Neural cell (in vitro differentiated cells): ENCODE results near the gene CCDC33. TPM values are rescaled to one million over a fixed set of nuclear protein-coding genes. Genes with fewer than 3 reads are reported as not detected.

Experiments
- H2AFZ ChIP-seq: fragments of 200-600, 300-800 bp; sonication (generic), shearing (Covaris generic); 2 replicates; pipeline ENCODE4 v1.6.0; 2014; ENCODE audit warnings: low read depth, mild to moderate bottlenecking, antibody characterized with exemption, low read length, moderate library complexity
- H3F3A ChIP-seq: fragments of 200-600 bp; shearing (Covaris generic); 2 replicates; pipeline ENCODE4 v1.6.1; 2016; ENCODE audit warnings: mild to moderate bottlenecking, moderate library complexity, mixed read lengths, antibody characterized with exemption, low read length; ENCODE audit not compliant: insufficient read depth, poor library complexity, severe bottlenecking
- H3K27ac ChIP-seq: fragments of 200-600, 300-800 bp; sonication (generic), shearing (Covaris generic); 2 replicates; pipeline ENCODE4 v1.5.1; 2014; ENCODE audit warnings: mild to moderate bottlenecking, low read length, moderate library complexity
- H3K27me3 ChIP-seq: fragments of 300-800, 200-600 bp; sonication (generic), shearing (Covaris generic); 2 replicates; pipeline ENCODE4 v1.6.0; 2014; ENCODE audit warnings: mild to moderate bottlenecking, low read depth, low read length, moderate library complexity; ENCODE audit not compliant: insufficient read depth
- H3K36me3 ChIP-seq: fragments of 300-800, 200-600 bp; sonication (generic), shearing (Covaris generic); 2 replicates; pipeline ENCODE4 v1.5.1; 2014; ENCODE audit warnings: mild to moderate bottlenecking, antibody characterized with exemption, low read length, moderate library complexity; ENCODE audit not compliant: insufficient read depth
- H3K4me2 ChIP-seq: fragments of 300-800, 200-600 bp; sonication (generic), shearing (Covaris generic); 2 replicates; pipeline ENCODE4 v1.6.0; 2014; ENCODE audit warnings: mild to moderate bottlenecking, low read length
- H3K4me3 ChIP-seq: fragments of 300-800, 200-600 bp; sonication (generic), shearing (Covaris generic); 2 replicates; pipeline ENCODE4 v1.5.1; 2014; ENCODE audit warnings: mild to moderate bottlenecking, low read length, moderate library complexity
- H3K79me2 ChIP-seq: fragments of 200-600 bp; shearing (Covaris generic); replicated peaks from 2 replicates; pipeline ENCODE4 v1.6.0; 2014; ENCODE audit warnings: mild to moderate bottlenecking, low read length, moderate library complexity; ENCODE audit not compliant: insufficient read depth
- H3K9ac ChIP-seq: fragments of 300-800, 200-600 bp; sonication (generic), shearing (Covaris generic); 2 replicates; pipeline ENCODE4 v1.6.1; 2016; ENCODE audit warnings: mild to moderate bottlenecking, low read length, mixed read lengths
- H3K9me2 ChIP-seq: fragments of 200-600 bp; shearing (Covaris generic); 2 replicates; pipeline ENCODE4 v1.6.1; 2016; ENCODE audit warnings: mild to moderate bottlenecking, low read length, mixed read lengths; ENCODE audit not compliant: insufficient read depth
- H3K9me3 ChIP-seq: fragments of 200-600, 300-800 bp; sonication (generic), shearing (Covaris generic); 2 replicates; pipeline ENCODE4 v1.6.1; 2016; ENCODE audit warnings: mild to moderate bottlenecking, mixed run types, low read length, moderate library complexity, mixed read lengths
- H4K20me1 ChIP-seq: fragments of 200-600 bp; shearing (Covaris generic); 2 replicates; pipeline ENCODE4 v1.6.1; 2016; ENCODE audit warnings: mild to moderate bottlenecking, mixed run types; ENCODE audit not compliant: insufficient read depth
- EP300 ChIP-seq: fragments of 450-650 bp; conservative IDR thresholded peaks from 2 replicates; pipeline ENCODE4 v1.6.1; 2014; ENCODE audit warnings: antibody characterized with exemption, mild to moderate bottlenecking, moderate library complexity; ENCODE audit not compliant: poor library complexity, severe bottlenecking
- POLR2AphosphoS5 ChIP-seq: IDR thresholded peaks from 2 replicates; pipeline ENCODE4 v1.6.1; 2012
- RAD21 ChIP-seq: fragments of 450-650 bp; conservative IDR thresholded peaks from 2 replicates; pipeline ENCODE4 v1.6.1; 2014; ENCODE audit warnings: antibody characterized with exemption, mild to moderate bottlenecking, moderate library complexity
- SMC3 ChIP-seq: fragments of 450-650 bp; conservative IDR thresholded peaks from 2 replicates; pipeline ENCODE4 v1.6.1; 2014; ENCODE audit warnings: antibody characterized with exemption, mild to moderate bottlenecking, moderate library complexity; ENCODE audit not compliant: poor library complexity
- TAF1 ChIP-seq: IDR thresholded peaks from 2 replicates; pipeline ENCODE4 v1.6.1; 2012; ENCODE audit warnings: low read depth
- polyA plus RNA-seq: library from polyadenylated mRNA; depleted of rRNA; stranded (reverse); fragments of >200 nt; gene quantifications from 2 replicates; pipeline ENCODE4 v1.2.3, GENCODE V29; 2014
- TF ChIP-seq, protein P1 (sequence below): IDR thresholded peaks from 2 replicates; pipeline ENCODE4 v1.6.1; 2012; ENCODE audit warnings: borderline replicate concordance
- TF ChIP-seq, protein P2 (sequence below): fragments of 450-650 bp; IDR thresholded peaks from 2 replicates; pipeline ENCODE4 v1.5.1; 2014; ENCODE audit warnings: antibody characterized with exemption, mild to moderate bottlenecking, moderate library complexity; ENCODE audit not compliant: poor library complexity, severe bottlenecking

Gene CCDC33
- polyA plus RNA-seq, 1 donor from 2014 or later: 1.4 TPM

GRCh38 chr15:74257105-74257504, 21.0 kb downstream of the CCDC33 start:
- no peak overlapping the region for H3K27ac ChIP-seq
- no peaks in the 10 kb centered on the region for H3K79me2 ChIP-seq
- no peaks in the 10 kb centered on the region for H3F3A ChIP-seq
- H3K9me3 ChIP-seq: no peaks in the 10 kb centered on the region
- no peak overlapping the region for H3K4me2 ChIP-seq
- no peak for TF ChIP-seq SMC3
- TF ChIP-seq EP300: no peak
- TF ChIP-seq, protein P1, sequence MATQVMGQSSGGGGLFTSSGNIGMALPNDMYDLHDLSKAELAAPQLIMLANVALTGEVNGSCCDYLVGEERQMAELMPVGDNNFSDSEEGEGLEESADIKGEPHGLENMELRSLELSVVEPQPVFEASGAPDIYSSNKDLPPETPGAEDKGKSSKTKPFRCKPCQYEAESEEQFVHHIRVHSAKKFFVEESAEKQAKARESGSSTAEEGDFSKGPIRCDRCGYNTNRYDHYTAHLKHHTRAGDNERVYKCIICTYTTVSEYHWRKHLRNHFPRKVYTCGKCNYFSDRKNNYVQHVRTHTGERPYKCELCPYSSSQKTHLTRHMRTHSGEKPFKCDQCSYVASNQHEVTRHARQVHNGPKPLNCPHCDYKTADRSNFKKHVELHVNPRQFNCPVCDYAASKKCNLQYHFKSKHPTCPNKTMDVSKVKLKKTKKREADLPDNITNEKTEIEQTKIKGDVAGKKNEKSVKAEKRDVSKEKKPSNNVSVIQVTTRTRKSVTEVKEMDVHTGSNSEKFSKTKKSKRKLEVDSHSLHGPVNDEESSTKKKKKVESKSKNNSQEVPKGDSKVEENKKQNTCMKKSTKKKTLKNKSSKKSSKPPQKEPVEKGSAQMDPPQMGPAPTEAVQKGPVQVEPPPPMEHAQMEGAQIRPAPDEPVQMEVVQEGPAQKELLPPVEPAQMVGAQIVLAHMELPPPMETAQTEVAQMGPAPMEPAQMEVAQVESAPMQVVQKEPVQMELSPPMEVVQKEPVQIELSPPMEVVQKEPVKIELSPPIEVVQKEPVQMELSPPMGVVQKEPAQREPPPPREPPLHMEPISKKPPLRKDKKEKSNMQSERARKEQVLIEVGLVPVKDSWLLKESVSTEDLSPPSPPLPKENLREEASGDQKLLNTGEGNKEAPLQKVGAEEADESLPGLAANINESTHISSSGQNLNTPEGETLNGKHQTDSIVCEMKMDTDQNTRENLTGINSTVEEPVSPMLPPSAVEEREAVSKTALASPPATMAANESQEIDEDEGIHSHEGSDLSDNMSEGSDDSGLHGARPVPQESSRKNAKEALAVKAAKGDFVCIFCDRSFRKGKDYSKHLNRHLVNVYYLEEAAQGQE: no peak
- no peak for TF ChIP-seq RAD21
- no peak for TF ChIP-seq TAF1
- no peak for TF ChIP-seq POLR2AphosphoS5
- TF ChIP-seq, protein P2, sequence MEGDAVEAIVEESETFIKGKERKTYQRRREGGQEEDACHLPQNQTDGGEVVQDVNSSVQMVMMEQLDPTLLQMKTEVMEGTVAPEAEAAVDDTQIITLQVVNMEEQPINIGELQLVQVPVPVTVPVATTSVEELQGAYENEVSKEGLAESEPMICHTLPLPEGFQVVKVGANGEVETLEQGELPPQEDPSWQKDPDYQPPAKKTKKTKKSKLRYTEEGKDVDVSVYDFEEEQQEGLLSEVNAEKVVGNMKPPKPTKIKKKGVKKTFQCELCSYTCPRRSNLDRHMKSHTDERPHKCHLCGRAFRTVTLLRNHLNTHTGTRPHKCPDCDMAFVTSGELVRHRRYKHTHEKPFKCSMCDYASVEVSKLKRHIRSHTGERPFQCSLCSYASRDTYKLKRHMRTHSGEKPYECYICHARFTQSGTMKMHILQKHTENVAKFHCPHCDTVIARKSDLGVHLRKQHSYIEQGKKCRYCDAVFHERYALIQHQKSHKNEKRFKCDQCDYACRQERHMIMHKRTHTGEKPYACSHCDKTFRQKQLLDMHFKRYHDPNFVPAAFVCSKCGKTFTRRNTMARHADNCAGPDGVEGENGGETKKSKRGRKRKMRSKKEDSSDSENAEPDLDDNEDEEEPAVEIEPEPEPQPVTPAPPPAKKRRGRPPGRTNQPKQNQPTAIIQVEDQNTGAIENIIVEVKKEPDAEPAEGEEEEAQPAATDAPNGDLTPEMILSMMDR: no peak
- no peaks in the 10 kb centered on the region for H3K27me3 ChIP-seq
- H3K4me3 ChIP-seq: no peak overlapping the region
- H3K9me2 ChIP-seq: no peaks in the 10 kb centered on the region
- no peak overlapping the region for H2AFZ ChIP-seq
- no peaks in the 10 kb centered on the region for H3K36me3 ChIP-seq
- no peaks in the 10 kb centered on the region for H4K20me1 ChIP-seq
- H3K9ac ChIP-seq: no peak overlapping the region

DNA sequence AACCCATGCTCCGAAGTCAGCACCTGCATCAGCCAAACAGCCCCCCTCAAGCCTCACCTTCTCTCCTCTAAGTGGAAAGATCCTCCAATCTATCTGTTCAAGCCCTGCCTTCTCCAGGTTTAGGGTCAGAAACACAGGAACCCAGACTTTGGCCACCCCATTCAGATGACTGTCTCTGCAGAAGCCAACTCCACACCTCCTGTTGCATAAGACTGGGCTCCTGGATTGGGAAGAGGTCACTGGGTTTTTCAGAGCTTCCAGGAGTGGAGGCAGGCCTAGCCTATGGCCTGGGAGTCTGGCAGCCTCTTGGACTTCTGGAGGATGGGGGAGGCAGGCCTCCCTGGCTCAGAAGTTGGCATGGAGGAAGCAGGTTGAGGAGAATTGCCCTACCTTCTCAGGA, 21.5 kb downstream of the CCDC33 start:
- Histone ChIP-seq H3K4me2 (no peak overlapping the region), H3K9me2 (no peaks in the 10 kb centered on the region), H3K4me3 (no peak overlapping the region), H3K9me3 (no peaks in the 10 kb centered on the region), H2AFZ (no peak overlapping the region), H3K36me3 (no peaks in the 10 kb centered on the region), H3K9ac (no peak overlapping the region), H3K79me2 (no peaks in the 10 kb centered on the region), H3K27ac (no peak overlapping the region), H3F3A (no peaks in the 10 kb centered on the region), H4K20me1 (no peaks in the 10 kb centered on the region), H3K27me3 (no peaks in the 10 kb centered on the region)
- TF ChIP-seq SMC3: no peak
- TF ChIP-seq, protein P1: no peak
